H54 (cell line): ENCODE measurements around the gene ZCCHC17.

ENCODE experiments used
- DNase-seq: peaks from one replicate; pipeline ENCODE4 v3.0.0; 2011; ENCODE audit warnings: low spot score, mixed read lengths; ENCODE audit not compliant: insufficient read length
- FAIRE-seq: peaks from 3 replicates; lab custom pipeline; 2011; peaks lifted over from hg19 to GRCh38; lab: Jason Lieb, UNC
- POLR2A ChIP-seq: IDR thresholded peaks from 2 replicates; pipeline ENCODE4 v1.6.1; 2011; ENCODE audit warnings: low read depth, mild to moderate bottlenecking, low read length

ZCCHC17 gene

GRCh38 chr1:31370565-31370964, 73.7 kb downstream of the ZCCHC17 start:
- DNase-seq (no peak), FAIRE-seq (no peak)
- TF ChIP-seq POLR2A, result no peak

- no peak for TF ChIP-seq POLR2A
- FAIRE-seq, result no peak
- no peak for DNase-seq
Measured at GRCh38 chr1:31371121-31371959, 74.5 kb downstream of the ZCCHC17 start.

- no peak for FAIRE-seq
- TF ChIP-seq POLR2A, result no peak
Measured at GRCh38 chr1:31372051-31372450, 75.2 kb downstream of the ZCCHC17 start.

GRCh38 chr1:31372751-31373055, 75.9 kb downstream of the ZCCHC17 start:
- FAIRE-seq, result no peak

More at GRCh38 chr1:31372051-31372450, 75.2 kb downstream of the ZCCHC17 start:
- DNase-seq, result no peak

GRCh38 chr1:31373056-31373896, 76.4 kb downstream of the ZCCHC17 start, which contains the start of gene FABP3:
Gene FABP3 (minus strand): TSS chr1:31373076. CDS start chr1:31373014, 62 bp downstream.
- FAIRE-seq (no peak), DNase-seq (no peak)
- no peak for TF ChIP-seq POLR2A

More at GRCh38 chr1:31372751-31373055, 75.9 kb downstream of the ZCCHC17 start:
- no peak for DNase-seq
- TF ChIP-seq POLR2A, result no peak

- TF ChIP-seq POLR2A, result no peak
- FAIRE-seq, result no peak
Measured at GRCh38 chr1:31373897-31374486, 77.2 kb downstream of the ZCCHC17 start.

GRCh38 chr1:31374511-31375196, 77.8 kb downstream of the ZCCHC17 start:
- FAIRE-seq (peak; percentile 20), DNase-seq (peak; percentile 37)
- no peak for TF ChIP-seq POLR2A

More at GRCh38 chr1:31373897-31374486, 77.2 kb downstream of the ZCCHC17 start:
- DNase-seq, result no peak

GRCh38 chr1:31376375-31377134, 79.7 kb downstream of the ZCCHC17 start:
- DNase-seq (peak; percentile 94), FAIRE-seq (peak; percentile 94)
- no peak for TF ChIP-seq POLR2A

- FAIRE-seq (no peak), DNase-seq (no peak)
- no peak for TF ChIP-seq POLR2A
Measured at GRCh38 chr1:31377364-31377863, 80.6 kb downstream of the ZCCHC17 start.

GRCh38 chr1:31378001-31378400, 81.2 kb downstream of the ZCCHC17 start:
- DNase-seq (no peak), FAIRE-seq (no peak)
- TF ChIP-seq POLR2A, result no peak

GRCh38 chr1:31380181-31380580, 83.3 kb downstream of the ZCCHC17 start:
- no peak for TF ChIP-seq POLR2A
- FAIRE-seq (no peak), DNase-seq (no peak)

GRCh38 chr1:31381394-31382294, 84.8 kb downstream of the ZCCHC17 start:
- no peak for TF ChIP-seq POLR2A
- FAIRE-seq, result no peak
- no peak for DNase-seq
